GM23338 (cell line): ENCODE data around the gene GCH1. TPM values are rescaled to one million over a fixed set of nuclear protein-coding genes. Genes with fewer than 3 reads are reported as not detected.

Experiments
- ATAC-seq: fragments of 200-7000 bp; cut with Tn5 transposase; 3 replicates; pipeline ENCODE4 v1.9.1; 2020
- DNase-seq: peaks from one replicate; pipeline ENCODE4 v3.0.0-alpha.2; 2015; ENCODE audit warnings: low spot score
- H2AFZ ChIP-seq: fragments of 200-600 bp; sonication (generic); 2 replicates; pipeline ENCODE4 v1.8.0; 2016; ENCODE audit warnings: antibody characterized with exemption, mild to moderate bottlenecking, moderate library complexity
- H3F3A ChIP-seq: fragments of 200-600 bp; sonication (generic); replicated peaks from 2 replicates; pipeline ENCODE4 v1.8.0; 2017; ENCODE audit warnings: antibody characterized with exemption, mixed run types, low read depth
- H3K27ac ChIP-seq: fragments of 200-600 bp; sonication (generic); 2 replicates; pipeline ENCODE4 v1.6.1; 2016; ENCODE audit warnings: low read depth
- H3K27me3 ChIP-seq: fragments of 200-600 bp; sonication (generic); 2 replicates; pipeline ENCODE4 v1.8.0; 2016; ENCODE audit warnings: mild to moderate bottlenecking, mixed run types, moderate library complexity; ENCODE audit not compliant: insufficient read depth
- H3K36me3 ChIP-seq: fragments of 200-600 bp; sonication (generic); 2 replicates; pipeline ENCODE4 v1.8.0; 2016; ENCODE audit warnings: mild to moderate bottlenecking; ENCODE audit not compliant: insufficient read depth
- H3K4me1 ChIP-seq: fragments of 200-600 bp; sonication (generic); 2 replicates; pipeline ENCODE4 v1.8.0; 2016; ENCODE audit warnings: mild to moderate bottlenecking, moderate library complexity; ENCODE audit not compliant: insufficient read depth
- H3K4me2 ChIP-seq: fragments of 200-600 bp; sonication (generic); 2 replicates; pipeline ENCODE4 v1.7.1; 2017; ENCODE audit warnings: mixed run types
- H3K4me3 ChIP-seq: fragments of 200-600 bp; sonication (generic); 2 replicates; pipeline ENCODE4 v1.6.1; 2016; ENCODE audit warnings: mixed run types
- H3K79me2 ChIP-seq: fragments of 200-600 bp; sonication (generic); replicated peaks from 2 replicates; pipeline ENCODE4 v1.8.0; 2017; ENCODE audit warnings: mild to moderate bottlenecking; ENCODE audit not compliant: insufficient read depth
- H3K9me2 ChIP-seq: fragments of 200-600 bp; sonication (generic); 2 replicates; pipeline ENCODE4 v1.8.0; 2017; ENCODE audit not compliant: insufficient read depth
- H4K20me1 ChIP-seq: fragments of 200-600 bp; sonication (generic); replicated peaks from 2 replicates; pipeline ENCODE4 v1.8.0; 2017; ENCODE audit warnings: mild to moderate bottlenecking; ENCODE audit not compliant: insufficient read depth
- H3K27ac Mint-ChIP-seq: 2 replicates; pipeline ENCODE4 v1.8.0; 2020; ENCODE audit warnings: inconsistent platforms, mild to moderate bottlenecking, moderate library complexity, mixed read lengths
- H3K27me3 Mint-ChIP-seq: 3 replicates; pipeline ENCODE4 v1.8.0; 2022; ENCODE audit warnings: low read depth, mild to moderate bottlenecking, moderate library complexity, mixed read lengths, inconsistent platforms; ENCODE audit not compliant: insufficient read depth, poor library complexity
- H3K36me3 Mint-ChIP-seq: 3 replicates; pipeline ENCODE4 v1.8.0; 2021; ENCODE audit warnings: low read depth, mild to moderate bottlenecking, inconsistent platforms, moderate library complexity, mixed read lengths
- H3K4me1 Mint-ChIP-seq: 3 replicates; pipeline ENCODE4 v1.8.0; 2020; ENCODE audit warnings: mild to moderate bottlenecking, inconsistent platforms, mixed read lengths
- H3K4me3 Mint-ChIP-seq: 3 replicates; pipeline ENCODE4 v1.8.0; 2021; ENCODE audit warnings: moderate library complexity, mild to moderate bottlenecking, inconsistent platforms, mixed read lengths
- H3K9me3 Mint-ChIP-seq: 3 replicates; pipeline ENCODE4 v1.8.0; 2020; ENCODE audit warnings: moderate library complexity, mild to moderate bottlenecking, inconsistent platforms, mixed read lengths
- CTCF ChIP-seq, 2 experiments: fragments of 200-600 bp in 1 of 2; sonication (generic) in 1 of 2; conservative IDR thresholded peaks; 2 replicates each; pipeline versions ENCODE4 v1.5.1 to v1.6.1; 2016 to 2017; ENCODE audit warnings: antibody characterized with exemption in 2 of 2, low read depth in 2 of 2, mild to moderate bottlenecking in 2 of 2, moderate library complexity in 1 of 2
- ETS1 ChIP-seq: IDR thresholded peaks from 2 replicates; pipeline ENCODE4 v1.6.1; 2016; ENCODE audit warnings: antibody characterized with exemption
- EZH2phosphoT487 ChIP-seq: fragments of 200-600 bp; sonication (generic); IDR thresholded peaks from one replicate; pipeline ENCODE4 v1.8.1; 2018; ENCODE audit warnings: antibody characterized with exemption; ENCODE audit not compliant: unreplicated experiment
- JUNB ChIP-seq: IDR thresholded peaks from one replicate; pipeline ENCODE4 v1.6.1; 2016; ENCODE audit warnings: antibody characterized with exemption; ENCODE audit not compliant: unreplicated experiment
- NANOG ChIP-seq: IDR thresholded peaks from 2 replicates; pipeline ENCODE4 v1.6.1; 2016; ENCODE audit warnings: antibody characterized with exemption, borderline replicate concordance
- POLR2AphosphoS5 ChIP-seq: IDR thresholded peaks from 2 replicates; pipeline ENCODE4 v1.6.1; 2016; ENCODE audit warnings: antibody characterized with exemption, low read depth
- ZNF462 ChIP-seq: fragments of 250-450 bp; sonication (Bioruptor Pico); IDR thresholded peaks from 2 replicates; pipeline ENCODE4 v1.5.0; 2020; ENCODE audit warnings: mild to moderate bottlenecking, moderate library complexity
- polyA plus RNA-seq: library from polyadenylated mRNA; unstranded; fragments of >200 nt; fragmentation: Nextera tagmentation; extraction: Ambion mirVana; gene quantifications from 2 replicates; pipeline ENCODE4 v1.2.1, GENCODE V29; 2016
- total RNA-seq: library from RNA; depleted of rRNA; stranded (reverse); fragments of >200 nt; shearing (Covaris generic); gene quantifications from 2 replicates; pipeline ENCODE4 v1.2.3, GENCODE V29; 2014

The GCH1 gene
- total and polyA plus RNA-seq, 2 experiments from 2014 or later, result 8.7 to 15.0 TPM

DNA sequence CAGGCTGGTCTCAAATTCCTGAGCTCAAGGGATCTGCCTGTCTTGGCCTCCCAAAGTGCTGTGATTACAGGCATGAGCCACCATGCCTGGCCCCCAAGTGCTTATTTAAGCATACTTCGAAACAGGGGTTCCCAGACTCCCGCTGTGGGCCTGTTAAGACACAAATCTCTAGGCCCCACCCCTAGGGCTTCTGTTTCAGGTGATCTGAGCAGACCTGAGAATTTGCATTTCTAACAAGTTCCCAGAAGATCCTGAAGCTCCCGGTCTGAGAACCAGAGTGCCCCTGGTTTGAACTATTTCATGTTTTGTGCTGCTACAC is 25.0 kb downstream of the GCH1 start (continued):
- TF ChIP-seq ZNF462 (no peak), CTCF (conservative IDR thresholded peaks at IDR 0.05; ENCODE audit: low read depth in 2 of 2) (no peak), NANOG (no peak), POLR2AphosphoS5 (no peak)

DNA sequence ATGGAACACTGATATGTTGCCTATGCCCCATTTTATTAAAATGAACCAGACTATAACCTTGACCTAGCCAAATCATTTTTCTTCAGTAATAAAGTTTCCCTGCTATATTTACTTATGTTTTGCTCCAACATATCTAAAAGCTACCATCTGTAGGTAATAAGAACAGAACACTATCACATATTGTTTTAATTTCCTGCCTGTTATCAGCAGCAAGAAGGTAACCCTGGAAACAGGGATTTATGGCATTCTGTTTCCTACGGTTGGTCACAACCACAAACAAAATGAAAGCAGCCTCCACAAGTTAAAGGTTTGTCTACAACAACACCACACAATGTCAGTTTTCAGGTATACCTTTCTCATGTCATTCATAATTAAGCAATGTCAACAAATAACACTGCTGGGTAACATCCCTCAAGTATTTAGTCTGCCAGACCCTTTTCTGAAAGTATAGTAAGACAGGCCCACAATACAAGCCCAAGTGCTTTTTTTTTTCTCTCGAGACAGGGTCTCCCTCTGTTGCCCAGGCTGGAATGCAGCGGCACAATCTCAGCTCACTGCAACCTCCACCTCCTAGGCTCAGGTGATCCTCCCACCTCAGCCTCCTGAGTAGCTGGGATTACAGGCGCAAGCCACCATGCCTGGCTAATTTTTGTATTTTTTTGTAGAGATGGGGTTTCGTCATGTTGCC is 25.5 kb downstream of the GCH1 start:
- Histone ChIP-seq H3K4me2 (no peak overlapping the region; the same call in 1 of the 2 replicates), H3K79me2 (no peaks in the 10 kb centered on the region; the same call in none of the 2 replicates), H3K27ac (no peak overlapping the region), H4K20me1 (no peaks in the 10 kb centered on the region), H3K27me3 (no peaks in the 10 kb centered on the region), H3K4me3 (no peak overlapping the region), H3K4me1 (peaks cover 14% of the 10 kb centered on the region), H3F3A (no peaks in the 10 kb centered on the region; the same call in 1 of the 2 replicates), H2AFZ (no peak overlapping the region), H3K9me2 (peaks cover 3% of the 10 kb centered on the region; the same call in 1 of the 2 replicates), H3K36me3 (no peaks in the 10 kb centered on the region)
- Mint-ChIP-seq H3K9me3 (peaks cover 22% of the 10 kb centered on the region; the same call in 2 of the 3 replicates), H3K4me3 (no peak overlapping the region), H3K27ac (no peak overlapping the region), H3K27me3 (peaks cover 2% of the 10 kb centered on the region), H3K36me3 (peaks cover 17% of the 10 kb centered on the region; the same call in 2 of the 3 replicates), H3K4me1 (peaks cover 10% of the 10 kb centered on the region)
- no peak for DNase-seq
- peak; percentile 31; the same call in 2 of the 3 replicates for ATAC-seq
- no peak for TF ChIP-seq ETS1
- no peak for TF ChIP-seq JUNB
- no peak for TF ChIP-seq EZH2phosphoT487
